ENCODE data around the gene KIF19. TPM values are rescaled to one million over a fixed set of nuclear protein-coding genes. Genes with fewer than 3 reads are reported as not detected.

KIF19 gene
- total and polyA plus RNA-seq, 11 donors, result 0.12 to 3.0 (median 0.19) TPM; not detected in 2

DNA sequence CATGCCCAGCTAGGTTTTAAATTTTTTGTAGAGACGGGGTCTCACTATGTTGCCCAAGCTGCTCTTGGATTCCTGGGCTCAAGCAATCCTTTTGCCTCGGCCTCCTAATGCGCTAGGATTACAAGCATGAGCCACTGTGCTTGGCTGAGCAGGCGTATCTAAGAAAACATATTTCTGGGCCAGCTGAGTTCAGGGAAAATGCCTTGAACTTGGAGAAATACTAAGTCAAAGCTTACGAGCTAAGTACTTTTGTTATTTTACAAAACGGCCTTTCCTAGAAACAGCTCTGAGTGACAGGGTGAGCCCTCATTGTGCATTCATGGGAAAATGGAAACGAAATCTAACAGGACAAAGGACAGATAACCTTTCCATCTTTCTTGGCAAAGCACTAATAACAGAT lies 27.2 kb upstream of the KIF19 start:
- intact Hi-C loops (cut with DNase I), result loop anchor here in 2 of 10 donors (5.0 to 10.0 kb wide), 2 partner anchors 156 to 159 kb away; no protein-coding TSS in a partner anchor
- no peak for DNase-seq
- Histone ChIP-seq H3K36me3 (no peaks in the 10 kb centered on the region), H3K27ac (no peak overlapping the region), H3K9me3 (no peaks in the 10 kb centered on the region), H3K27me3 (no peaks in the 10 kb centered on the region), H3K4me3 (no peak overlapping the region), H3K4me1 (peaks cover 0 to 18% (median 10%) of the 10 kb centered on the region in 12 donors)
- no peak for TF ChIP-seq POLR2A (IDR thresholded peaks at IDR 0.05)
- TF ChIP-seq, protein P1, sequence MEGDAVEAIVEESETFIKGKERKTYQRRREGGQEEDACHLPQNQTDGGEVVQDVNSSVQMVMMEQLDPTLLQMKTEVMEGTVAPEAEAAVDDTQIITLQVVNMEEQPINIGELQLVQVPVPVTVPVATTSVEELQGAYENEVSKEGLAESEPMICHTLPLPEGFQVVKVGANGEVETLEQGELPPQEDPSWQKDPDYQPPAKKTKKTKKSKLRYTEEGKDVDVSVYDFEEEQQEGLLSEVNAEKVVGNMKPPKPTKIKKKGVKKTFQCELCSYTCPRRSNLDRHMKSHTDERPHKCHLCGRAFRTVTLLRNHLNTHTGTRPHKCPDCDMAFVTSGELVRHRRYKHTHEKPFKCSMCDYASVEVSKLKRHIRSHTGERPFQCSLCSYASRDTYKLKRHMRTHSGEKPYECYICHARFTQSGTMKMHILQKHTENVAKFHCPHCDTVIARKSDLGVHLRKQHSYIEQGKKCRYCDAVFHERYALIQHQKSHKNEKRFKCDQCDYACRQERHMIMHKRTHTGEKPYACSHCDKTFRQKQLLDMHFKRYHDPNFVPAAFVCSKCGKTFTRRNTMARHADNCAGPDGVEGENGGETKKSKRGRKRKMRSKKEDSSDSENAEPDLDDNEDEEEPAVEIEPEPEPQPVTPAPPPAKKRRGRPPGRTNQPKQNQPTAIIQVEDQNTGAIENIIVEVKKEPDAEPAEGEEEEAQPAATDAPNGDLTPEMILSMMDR (IDR thresholded peaks at IDR 0.05), result no peak
- no peak for ATAC-seq
- 65 to 84% (median 74%) methylated on average over 7 of the region's 7 CpGs for WGBS, 4 donors

DNA sequence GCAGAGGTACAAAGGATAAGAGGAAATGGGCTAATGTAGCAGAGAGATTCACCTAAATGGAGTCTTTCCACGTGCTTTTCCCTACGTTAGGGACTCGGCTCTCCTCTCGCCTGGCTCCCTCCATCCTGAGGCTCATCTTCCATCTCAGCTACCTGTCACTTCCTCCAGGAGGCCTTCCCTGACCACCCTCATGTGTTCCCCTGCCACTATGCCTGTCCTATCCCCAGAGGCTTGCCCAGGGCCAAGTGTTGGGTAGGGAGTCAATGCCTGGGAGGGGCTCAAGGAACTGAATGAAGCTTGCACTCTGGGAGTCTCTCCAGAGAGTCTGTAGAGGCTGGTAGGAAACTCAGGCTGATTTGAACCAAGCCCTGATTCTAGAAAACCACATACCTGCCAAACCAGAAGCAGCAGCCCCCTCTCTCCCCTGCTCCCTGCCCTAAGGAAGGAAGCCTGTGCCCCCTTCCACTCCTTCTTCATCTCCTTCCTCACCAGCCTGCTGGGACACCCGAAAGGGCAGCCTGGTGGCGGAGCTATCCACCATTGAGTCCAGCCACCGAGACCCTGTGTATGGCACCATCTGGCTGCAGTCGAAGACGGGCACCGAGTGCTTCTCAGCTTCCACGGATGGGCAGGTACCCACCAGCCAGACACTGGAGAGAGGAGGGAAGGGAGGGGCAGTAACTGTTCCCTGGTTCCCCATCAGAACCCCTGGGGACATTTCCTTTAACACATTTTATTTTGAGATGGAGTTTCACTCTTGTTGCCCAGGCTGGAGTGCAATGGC lies 26.6 kb upstream of the KIF19 start:
- Histone ChIP-seq H3K4me3 (no peak overlapping the region), H3K36me3 (no peaks in the 10 kb centered on the region), H3K9me3 (no peaks in the 10 kb centered on the region), H3K4me1 (peaks cover 0 to 18% (median 10%) of the 10 kb centered on the region in 12 donors), H3K27ac (no peak overlapping the region), H3K27me3 (no peaks in the 10 kb centered on the region)
- ATAC-seq, result no peak
- DNase-seq, result peak in 1 of 5 donors; percentile 36
- intact Hi-C loops (cut with DNase I), result loop anchor here (2.0 to 10.0 kb wide), 9 partner anchors 53 to 195 kb away; partner anchors contain the start of genes BTBD17 (in 5 of the 10) and TTYH2 (in 1 of the 10)
- TF ChIP-seq, protein P1 (IDR thresholded peaks at IDR 0.05), result no peak
- no peak for TF ChIP-seq POLR2A (IDR thresholded peaks at IDR 0.05)
- WGBS, 4 donors, result 79 to 88% (median 85%) methylated on average over 11 of the region's 11 CpGs

GRCh38 chr17:74303305-74303704 lies 22.7 kb upstream of the KIF19 start:
- DNase-seq, result no peak
- no peak for TF ChIP-seq POLR2A (IDR thresholded peaks at IDR 0.05)
- TF ChIP-seq, protein P1 (IDR thresholded peaks at IDR 0.05), result no peak
- no peak for ATAC-seq

GRCh38 chr17:74304184-74304583 lies 21.8 kb upstream of the KIF19 start:
- no peak for DNase-seq

More at GRCh38 chr17:74303305-74303704, 22.7 kb upstream of the KIF19 start:
- Histone ChIP-seq H3K4me3 (no peak overlapping the region), H3K36me3 (no peaks in the 10 kb centered on the region), H3K4me1 (peaks cover 0 to 8% (median 2%) of the 10 kb centered on the region in 12 donors), H3K27ac (no peak overlapping the region), H3K27me3 (no peaks in the 10 kb centered on the region), H3K9me3 (peaks cover 0 to 12% (median 0%) of the 10 kb centered on the region in 12 donors)
- intact Hi-C loops (cut with DNase I), result loop anchor here in 7 of 10 donors (2.0 to 10.0 kb wide), 7 partner anchors 49 to 191 kb away; partner anchors contain the start of gene BTBD17 (in 3 of the 7)
- 93 to 96% (median 93%) methylated on average over 8 of the region's 8 CpGs for WGBS, 4 donors

More at GRCh38 chr17:74304184-74304583, 21.8 kb upstream of the KIF19 start:
- Histone ChIP-seq H3K27ac (no peak overlapping the region), H3K27me3 (no peaks in the 10 kb centered on the region), H3K9me3 (peaks cover 0 to 12% (median 0%) of the 10 kb centered on the region in 12 donors), H3K4me1 (peaks cover 0 to 11% (median 4%) of the 10 kb centered on the region in 12 donors), H3K36me3 (no peaks in the 10 kb centered on the region), H3K4me3 (no peak overlapping the region)
- no peak for TF ChIP-seq POLR2A (IDR thresholded peaks at IDR 0.05)
- 80 to 88% (median 84%) methylated on average over 5 of the region's 5 CpGs for WGBS, 4 donors
- ATAC-seq, result no peak
- intact Hi-C loops (cut with DNase I), result loop anchor here in 7 of 10 donors (5.0 to 10.0 kb wide), 6 partner anchors 48 to 191 kb away; partner anchors contain the start of gene BTBD17 (in 2 of the 7)

Measured in heart left ventricle (tissue), 16 donors.